Measurements from ENCODE around the gene WNT6.

GRCh38 chr2:218819093-218819492, 40.5 kb upstream of the WNT6 start:
- TF ChIP-seq EZH2phosphoT487 (IDR thresholded peaks at IDR 0.05; ENCODE audit: borderline replicate concordance, low read length) (no peak), EZH2 (IDR thresholded peaks at IDR 0.05; ENCODE audit: low read length, unreplicated experiment) (no peak)

All from PC-3 (cell line).